ENCODE results near the gene HAAO.

DNA sequence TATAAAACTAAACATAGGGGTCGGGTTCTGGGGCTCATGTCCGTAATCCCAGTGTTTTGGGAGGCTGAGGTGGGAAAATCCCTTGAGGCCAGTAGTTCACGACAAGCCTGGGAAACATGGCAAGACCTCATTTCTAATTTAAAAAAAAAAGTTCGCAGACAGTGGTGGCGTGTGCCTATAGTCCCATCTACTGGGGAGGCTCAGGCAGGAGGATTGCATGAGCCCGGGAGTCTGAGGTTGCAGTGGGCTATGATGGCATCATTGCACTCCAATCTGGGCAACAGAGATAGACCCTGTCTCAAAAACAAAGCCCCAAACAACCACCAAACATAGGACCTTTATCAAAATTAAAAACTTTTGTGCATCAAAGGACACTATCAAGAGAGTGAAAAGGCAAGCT, 9.8 kb upstream of the HAAO start:
- TF ChIP-seq, protein P1, sequence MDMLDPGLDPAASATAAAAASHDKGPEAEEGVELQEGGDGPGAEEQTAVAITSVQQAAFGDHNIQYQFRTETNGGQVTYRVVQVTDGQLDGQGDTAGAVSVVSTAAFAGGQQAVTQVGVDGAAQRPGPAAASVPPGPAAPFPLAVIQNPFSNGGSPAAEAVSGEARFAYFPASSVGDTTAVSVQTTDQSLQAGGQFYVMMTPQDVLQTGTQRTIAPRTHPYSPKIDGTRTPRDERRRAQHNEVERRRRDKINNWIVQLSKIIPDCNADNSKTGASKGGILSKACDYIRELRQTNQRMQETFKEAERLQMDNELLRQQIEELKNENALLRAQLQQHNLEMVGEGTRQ (IDR thresholded peaks at IDR 0.05; ENCODE audit: low read length): no peak
- TF ChIP-seq RNF2 (IDR thresholded peaks at IDR 0.05; ENCODE audit: borderline replicate concordance, low read depth, low read length, missing control alignments, poor library complexity, severe bottlenecking) (no peak), HDAC2 (IDR thresholded peaks at IDR 0.05; ENCODE audit: borderline replicate concordance in 1 of 2, low read depth in 2 of 2, low read length in 2 of 2) (no peak), KDM1A (IDR thresholded peaks at IDR 0.05; ENCODE audit: borderline replicate concordance, low read length) (no peak), RFX5 (IDR thresholded peaks at IDR 0.05; ENCODE audit: borderline replicate concordance, low read depth, low read length) (no peak)

All from H1 (cell line).